Liver (tissue), 9 donors: ENCODE results near the gene MEF2D. TPM values are rescaled to one million over a fixed set of nuclear protein-coding genes. Genes with fewer than 3 reads are reported as not detected.

Experiments used
- DNase-seq: peaks from one replicate; pipeline ENCODE4 v3.0.0-alpha.2; 2017; ENCODE audit warnings: low spot score
- H3K27ac ChIP-seq, 2 donors: one replicate each; pipeline ENCODE4 v1.7.0; 2013; ENCODE audit warnings: inconsistent platforms in 2 of 2, low read length in 2 of 2, control low read depth in 1 of 2, low read depth in 1 of 2, mild to moderate bottlenecking in 1 of 2
- H3K27me3 ChIP-seq, 4 donors: one replicate each; pipeline versions ENCODE4 v1.6.1 to v1.7.0; 2013; ENCODE audit warnings: low read length in 3 of 4, inconsistent platforms in 1 of 4, mild to moderate bottlenecking in 1 of 4, moderate library complexity in 1 of 4; ENCODE audit not compliant: control insufficient read depth in 4 of 4, insufficient read depth in 4 of 4
- H3K36me3 ChIP-seq, 4 donors: one replicate each; pipeline versions ENCODE4 v1.6.1 to v1.7.0; 2013; ENCODE audit warnings: low read length in 3 of 4, mild to moderate bottlenecking in 3 of 4, low read depth in 1 of 4, moderate library complexity in 1 of 4; ENCODE audit not compliant: control insufficient read depth in 4 of 4, insufficient read depth in 3 of 4
- H3K4me1 ChIP-seq, 4 donors: one replicate each; pipeline versions ENCODE4 v1.6.1 to v1.7.0; 2013; ENCODE audit warnings: low read length in 3 of 4, mild to moderate bottlenecking in 3 of 4, moderate library complexity in 1 of 4; ENCODE audit not compliant: control insufficient read depth in 4 of 4, insufficient read depth in 4 of 4
- H3K4me3 ChIP-seq, 3 donors: one replicate each; pipeline versions ENCODE4 v1.6.1 to v1.7.0; 2013; ENCODE audit warnings: low read length in 3 of 3, control low read depth in 1 of 3, low read depth in 1 of 3, mild to moderate bottlenecking in 1 of 3
- H3K9ac ChIP-seq, 2 donors: one replicate each; pipeline ENCODE4 v1.7.0; 2013; ENCODE audit warnings: low read length in 2 of 2, mild to moderate bottlenecking in 2 of 2, moderate library complexity in 2 of 2, control low read depth in 1 of 2, low read depth in 1 of 2
- H3K9me3 ChIP-seq, 4 donors: one replicate each; pipeline versions ENCODE4 v1.6.1 to v1.7.0; 2013; ENCODE audit warnings: low read length in 3 of 4; ENCODE audit not compliant: control insufficient read depth in 4 of 4
- ATF3 ChIP-seq: IDR thresholded peaks from 2 replicates; pipeline ENCODE4 v1.6.1; 2016; ENCODE audit warnings: antibody characterized with exemption
- CTCF ChIP-seq: fragments of 150-350 bp; IDR thresholded peaks from 2 replicates; pipeline ENCODE4 v1.5.1; 2017; ENCODE audit warnings: improper control_type of control experiment, low read depth, low read length; ENCODE audit not compliant: missing input control
- EGR1 ChIP-seq, 2 donors: IDR thresholded peaks; 2 replicates each; pipeline ENCODE4 v1.6.1; 2016 to 2018; ENCODE audit warnings: antibody characterized with exemption in 2 of 2, low read depth in 2 of 2
- FOXA1 ChIP-seq: IDR thresholded peaks from 2 replicates; pipeline ENCODE4 v1.6.1; 2016; ENCODE audit warnings: antibody characterized with exemption
- FOXA2 ChIP-seq: IDR thresholded peaks from 2 replicates; pipeline ENCODE4 v1.6.1; 2016; ENCODE audit warnings: antibody characterized with exemption
- GABPA ChIP-seq, 2 donors: IDR thresholded peaks in 1 of 2; conservative IDR thresholded peaks in 1 of 2; 2 replicates each; pipeline ENCODE4 v1.6.1; 2016; ENCODE audit warnings: antibody characterized with exemption in 2 of 2, mild to moderate bottlenecking in 1 of 2, moderate library complexity in 1 of 2
- HNF4A ChIP-seq, 2 donors: conservative IDR thresholded peaks; 2 replicates each; pipeline ENCODE4 v1.6.1; 2016; ENCODE audit warnings: antibody characterized with exemption in 2 of 2, mild to moderate bottlenecking in 2 of 2
- HNF4G ChIP-seq: IDR thresholded peaks from 2 replicates; pipeline ENCODE4 v1.6.1; 2016; ENCODE audit warnings: antibody characterized with exemption
- JUND ChIP-seq, 2 donors: IDR thresholded peaks; 2 replicates each; pipeline ENCODE4 v1.6.1; 2016; ENCODE audit warnings: antibody characterized with exemption in 2 of 2
- MAX ChIP-seq: IDR thresholded peaks from 2 replicates; pipeline ENCODE4 v1.6.1; 2016; ENCODE audit warnings: antibody characterized with exemption
- NR2F2 ChIP-seq: IDR thresholded peaks from 2 replicates; pipeline ENCODE4 v1.6.1; 2016; ENCODE audit warnings: antibody characterized with exemption
- RAD21 ChIP-seq, 2 donors: IDR thresholded peaks; 2 replicates each; pipeline ENCODE4 v1.6.1; 2016; ENCODE audit warnings: antibody characterized with exemption in 2 of 2, mild to moderate bottlenecking in 2 of 2
- REST ChIP-seq: IDR thresholded peaks from 2 replicates; pipeline ENCODE4 v1.6.1; 2016; ENCODE audit warnings: antibody characterized with exemption, mild to moderate bottlenecking
- RXRA ChIP-seq, 2 donors: IDR thresholded peaks; 2 replicates each; pipeline ENCODE4 v1.6.1; 2017 to 2018; ENCODE audit warnings: antibody characterized with exemption in 2 of 2, mild to moderate bottlenecking in 1 of 2
- SP1 ChIP-seq: IDR thresholded peaks from 2 replicates; pipeline ENCODE4 v1.6.1; 2018; ENCODE audit warnings: antibody characterized with exemption, mild to moderate bottlenecking
- TAF1 ChIP-seq: conservative IDR thresholded peaks from 2 replicates; pipeline ENCODE4 v1.6.1; 2016; ENCODE audit warnings: antibody characterized with exemption, mild to moderate bottlenecking
- YY1 ChIP-seq: IDR thresholded peaks from 2 replicates; pipeline ENCODE4 v1.6.1; 2016; ENCODE audit warnings: antibody characterized with exemption, mild to moderate bottlenecking
- ZBTB33 ChIP-seq: IDR thresholded peaks from 2 replicates; pipeline ENCODE4 v1.6.1; 2016; ENCODE audit warnings: antibody characterized with exemption
- WGBS: extraction: QIAGEN DNeasy Blood & Tissue Kit; methylation state at CpG from one replicate; pipeline ENCODE4 v1.1.7; 2013; 5-methylcytosine and 5-hydroxymethylcytosine counted together
- polyA plus RNA-seq, 2 donors: library from polyadenylated mRNA; stranded (reverse) in 1 of 2; unstranded in 1 of 2; fragments of 200-250 nt in 1 of 2; fragments of >200 nt in 1 of 2; fragmentation: Nextera tagmentation in 1 of 2; extraction: Ambion mirVana in 1 of 2; gene quantifications; one replicate each; pipeline versions ENCODE4 v1.2.1 to v1.2.3, GENCODE V29; 2013 to 2015
- total RNA-seq, 2 donors: library from RNA; depleted of rRNA; stranded (reverse); fragments of >200 nt; gene quantifications; one replicate each; pipeline ENCODE4 v1.2.3, GENCODE V29; 2014
- donor health status: healthy.
- donor health status: healthy.
- donor health status: healthy.
- donor health status: healthy.
- donor health status: healthy.

Gene MEF2D
- total and polyA plus RNA-seq, 4 donors = 3.4 to 7.6 (median 5.5) TPM

GRCh38 chr1:156497743-156498431, 2.7 kb downstream of the MEF2D start:
- 76% methylated on average over 5 of the region's 5 CpGs for WGBS
- DNase-seq = no peak

GRCh38 chr1:156497078-156497742, 3.4 kb downstream of the MEF2D start:
- WGBS = 61% methylated on average over 11 of the region's 11 CpGs
- H3K4me3 ChIP-seq = no peak overlapping the region
- DNase-seq = no peak
- H3K4me1 ChIP-seq = peaks cover 26 to 77% (median 66%) of the 10 kb centered on the region in 4 donors
- H3K9me3 ChIP-seq = no peaks in the 10 kb centered on the region
- H3K27ac ChIP-seq = peak overlapping the region; percentile 4 to 28
- no peak for TF ChIP-seq ZBTB33
- TF ChIP-seq MAX = no peak
- no peak for TF ChIP-seq EGR1 (IDR thresholded peaks at IDR 0.05; ENCODE audit: low read depth in 2 of 2)
- no peak for TF ChIP-seq CTCF
- no peak for TF ChIP-seq YY1
- TF ChIP-seq GABPA (IDR thresholded peaks at IDR 0.05 in 1 of 2, conservative IDR thresholded peaks at IDR 0.05 in 1 of 2) = no peak
- TF ChIP-seq ATF3 = no peak
- no peak for TF ChIP-seq TAF1
- no peak for TF ChIP-seq SP1
- no peak for TF ChIP-seq RXRA (IDR thresholded peaks at IDR 0.05)
- no peak for TF ChIP-seq JUND (IDR thresholded peaks at IDR 0.05)
- TF ChIP-seq RAD21 (IDR thresholded peaks at IDR 0.05) = no peak
- no peak for TF ChIP-seq HNF4A (conservative IDR thresholded peaks at IDR 0.05)
- TF ChIP-seq REST = no peak
- no peak for TF ChIP-seq FOXA2
- no peak for TF ChIP-seq HNF4G
- TF ChIP-seq NR2F2 = no peak
- no peak for TF ChIP-seq FOXA1
- H3K27me3 ChIP-seq = no peaks in the 10 kb centered on the region
- peaks cover 0 to 2% (median 0%) of the 10 kb centered on the region in 4 donors for H3K36me3 ChIP-seq
- no peak overlapping the region for H3K9ac ChIP-seq

More at GRCh38 chr1:156497743-156498431, 2.7 kb downstream of the MEF2D start:
- Histone ChIP-seq H3K4me1 (peaks cover 26 to 76% (median 62%) of the 10 kb centered on the region in 4 donors), H3K4me3 (no peak overlapping the region), H3K36me3 (peaks cover 0 to 2% (median 0%) of the 10 kb centered on the region in 4 donors), H3K9me3 (no peaks in the 10 kb centered on the region), H3K27me3 (no peaks in the 10 kb centered on the region), H3K9ac (no peak overlapping the region), H3K27ac (peak overlapping the region; percentile 28 to 49)
- TF ChIP-seq FOXA2 (no peak), HNF4G (no peak), CTCF (no peak)
